GM18517 (cell line): ENCODE results near the gene ANXA11.

Source experiments
- ATAC-seq: cut with Tn5 transposase; IDR thresholded peaks from one replicate; pipeline ENCODE4 v1.9.1; 2021; ENCODE audit warnings: mild to moderate bottlenecking, moderate library complexity; ENCODE audit not compliant: unreplicated experiment

The ANXA11 gene

DNA sequence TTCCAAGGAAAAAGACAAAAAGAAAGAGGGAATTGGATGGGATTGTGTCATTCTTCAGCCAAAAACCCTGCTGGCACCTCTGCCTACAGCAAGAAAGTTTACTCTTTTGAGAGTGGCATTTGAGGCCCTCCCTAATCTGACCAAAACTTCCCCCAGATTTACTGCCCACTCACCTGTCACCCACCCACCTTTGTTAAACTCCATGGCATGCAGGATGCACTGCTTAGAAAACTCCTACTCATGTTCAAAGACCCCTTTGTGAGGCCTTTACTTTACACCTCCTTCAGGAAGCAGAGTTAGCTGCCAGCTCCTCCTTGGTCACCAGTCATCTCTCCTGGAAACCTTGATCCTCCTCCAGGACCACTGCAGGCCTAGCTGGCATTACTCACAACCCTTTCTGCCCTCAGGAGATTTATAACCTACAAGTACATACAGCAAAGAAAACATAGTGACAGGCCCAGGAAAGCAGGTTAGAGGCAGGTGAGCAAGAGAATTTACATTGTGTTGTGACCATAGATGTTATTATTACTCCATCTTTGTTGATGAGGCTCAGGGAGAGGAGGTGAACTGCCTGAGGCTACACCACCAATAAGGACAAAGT, 83.1 kb downstream of the ANXA11 start:
- no peak for ATAC-seq

DNA sequence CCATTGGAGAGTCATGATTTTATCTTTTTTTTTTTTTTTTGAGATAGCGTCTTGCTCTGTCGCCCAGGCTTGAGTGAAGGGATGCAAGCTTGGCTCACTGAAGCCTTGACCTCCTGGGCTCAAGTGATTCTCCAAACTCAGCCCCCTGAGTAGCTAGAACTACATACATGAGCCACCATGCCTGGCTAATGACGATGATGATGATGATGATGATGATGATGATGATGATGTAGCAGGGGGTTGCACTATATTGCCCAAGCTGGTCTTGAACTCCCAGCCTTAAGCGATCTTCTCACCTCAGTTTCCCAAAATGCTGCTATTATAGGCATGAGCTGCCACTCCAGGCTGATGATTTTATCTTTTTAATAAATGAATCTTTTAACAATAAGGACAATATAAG, 86.7 kb downstream of the ANXA11 start:
- ATAC-seq = no peak

DNA sequence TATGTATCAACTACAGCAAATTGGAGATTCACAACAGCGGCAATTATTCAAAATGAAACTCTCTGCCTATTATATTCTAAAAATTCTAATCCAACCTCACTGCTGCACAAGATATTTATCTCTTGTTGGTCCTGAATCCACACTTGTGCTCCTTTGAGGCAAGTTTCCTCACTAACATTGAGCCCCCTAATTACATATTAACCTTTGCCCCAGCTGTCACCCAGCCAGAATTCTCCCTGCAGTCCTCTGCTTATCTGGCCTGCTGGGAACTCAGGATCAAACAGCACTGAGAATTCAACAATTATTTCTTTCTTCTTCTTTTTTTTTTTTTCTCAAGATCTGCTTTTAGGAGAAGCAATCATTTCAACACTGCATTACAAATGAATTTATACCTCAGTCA, 94.4 kb downstream of the ANXA11 start:
- ATAC-seq = no peak

DNA sequence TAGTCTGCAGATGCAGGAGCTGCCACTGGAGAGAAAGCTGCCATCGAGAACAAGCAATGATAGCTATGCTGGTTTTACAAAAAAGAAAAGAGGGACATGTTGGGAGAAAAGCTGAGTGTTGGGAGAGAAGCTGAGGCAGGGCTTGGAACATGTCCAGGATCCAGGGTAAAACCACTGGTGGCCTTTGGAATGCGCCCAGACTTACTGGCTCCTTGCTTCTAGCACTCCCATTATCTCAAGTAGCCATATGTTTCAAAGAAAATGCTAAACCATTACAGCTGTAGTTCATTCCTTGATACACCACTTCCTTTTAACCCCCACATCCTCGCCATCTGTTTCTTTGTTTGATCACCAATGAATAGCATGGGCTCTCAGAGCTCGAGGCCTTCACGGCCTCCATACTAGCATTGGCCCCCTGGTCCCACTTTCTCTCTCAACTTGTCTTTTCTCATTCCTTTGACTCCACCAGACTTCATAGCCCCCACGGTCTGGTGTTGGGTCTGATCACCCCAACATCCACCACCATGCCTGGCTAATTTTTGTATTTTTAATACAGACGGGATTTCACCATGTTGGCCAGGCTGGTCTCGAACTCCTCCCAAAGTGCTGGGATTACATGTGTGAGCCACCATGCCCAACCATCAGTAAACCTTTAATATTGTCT, 96.6 kb downstream of the ANXA11 start:
- ATAC-seq = no peak

DNA sequence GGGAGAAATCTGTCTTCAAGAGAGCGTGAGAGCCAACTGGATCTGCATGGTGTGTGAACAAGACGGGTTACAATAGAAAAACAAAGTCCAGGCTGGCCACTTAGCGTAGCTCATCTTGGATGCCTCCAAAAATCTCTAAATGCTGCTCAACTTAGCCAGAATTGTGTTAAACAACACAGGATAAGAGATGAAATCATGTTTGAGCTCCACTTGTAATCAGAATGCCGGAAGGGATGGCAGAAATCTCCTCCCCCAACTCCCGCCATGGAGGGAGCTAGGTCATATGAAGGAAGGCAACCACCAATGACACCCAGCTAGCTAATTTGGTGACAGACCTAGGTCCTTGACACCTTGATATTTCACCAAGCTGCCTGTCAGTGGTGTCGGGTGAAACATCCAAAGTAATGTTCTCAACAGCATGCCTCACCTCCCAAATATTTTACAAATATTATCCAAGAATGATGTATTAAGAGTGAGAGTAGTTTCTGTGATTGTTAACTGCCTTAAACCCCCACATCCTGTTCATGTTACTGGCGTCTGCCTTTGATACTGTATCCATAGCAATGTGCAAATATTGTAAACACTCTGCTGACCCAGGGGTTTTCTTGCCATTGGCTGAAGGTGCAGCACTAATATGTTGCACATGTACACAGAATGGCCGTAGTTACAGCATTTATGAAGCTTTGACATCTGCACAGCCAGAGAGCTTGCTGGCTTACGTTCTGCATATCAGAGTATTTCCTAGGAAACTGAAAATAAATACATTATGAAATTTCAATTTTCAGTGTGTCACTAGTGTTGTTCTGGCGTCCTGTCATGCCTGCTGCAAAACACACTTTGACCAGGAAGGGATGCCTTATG, 101.0 kb downstream of the ANXA11 start:
- no peak for ATAC-seq
